Endothelial cell of umbilical vein (primary cell): ENCODE results near the gene LYRM4. TPM values are rescaled to one million over a fixed set of nuclear protein-coding genes. Genes with fewer than 3 reads are reported as not detected.

ENCODE experiments used
- BruUV-seq: library from RNA; stranded (reverse); fragments of 400-500 nt; replicated peaks from 2 replicates; lab custom pipeline; 2021; lab: Mats Ljungman, UMichigan
- CTCF ChIA-PET: fragments of 300-600, 350-600 bp; sonication (Branson Sonifier 250); formaldehyde crosslinking; loops from one replicate; lab custom pipeline; 2021; ENCODE audit warnings: antibody characterized with exemption, inconsistent platforms; lab: Charles Lee
- POLR2A ChIA-PET: fragments of 300-600, 350-600 bp; sonication (Branson Sonifier 250); formaldehyde crosslinking; loops from one replicate; lab custom pipeline; 2021; ENCODE audit warnings: antibody characterized with exemption, inconsistent platforms; lab: Charles Lee
- DNase-seq: peaks from one replicate; pipeline ENCODE4 v3.0.0-alpha.2; 2011; ENCODE audit warnings: low read depth, low spot score
- FAIRE-seq: peaks from 2 replicates; lab custom pipeline; 2011; peaks lifted over from hg19 to GRCh38; lab: Jason Lieb, UNC
- H2AFZ ChIP-seq: 2 replicates; pipeline ENCODE4 v1.6.0; 2012; ENCODE audit warnings: low read depth, low read length, control low read depth, inconsistent platforms
- H3K27ac ChIP-seq: 2 replicates; pipeline ENCODE4 v1.5.1; 2011; ENCODE audit warnings: low read depth, mild to moderate bottlenecking, control low read depth, low read length, moderate library complexity; ENCODE audit not compliant: insufficient read depth
- H3K27me3 ChIP-seq, 2 experiments: 2 replicates each; pipeline versions ENCODE4 v1.6.0 to v1.6.1; 2011; ENCODE audit warnings: low read length in 2 of 2, mixed read lengths in 1 of 2; ENCODE audit not compliant: control insufficient read depth in 2 of 2, insufficient read depth in 2 of 2
- H3K36me3 ChIP-seq, 2 experiments: 2 replicates in 1 of 2; 3 replicates in 1 of 2; pipeline ENCODE4 v1.5.1; 2011; ENCODE audit warnings: low read length in 2 of 2, mild to moderate bottlenecking in 1 of 2, moderate library complexity in 1 of 2; ENCODE audit not compliant: control insufficient read depth in 2 of 2, insufficient read depth in 2 of 2; ENCODE audit errors: extremely low read depth in 1 of 2
- H3K4me1 ChIP-seq: 3 replicates; pipeline ENCODE4 v1.5.1; 2011; ENCODE audit warnings: mild to moderate bottlenecking, low read length; ENCODE audit not compliant: control insufficient read depth, insufficient read depth; ENCODE audit errors: extremely low read depth
- H3K4me2 ChIP-seq: 2 replicates; pipeline ENCODE4 v1.6.1; 2011; ENCODE audit warnings: low read length, control low read depth, mixed read lengths; ENCODE audit not compliant: insufficient read depth
- H3K4me3 ChIP-seq, 3 experiments: fragments of 200-600 bp in 1 of 3; sonication (generic), shearing (Covaris generic) in 1 of 3; replicated peaks in 1 of 3; 2 replicates each; pipeline ENCODE4 v1.5.1; 2011 to 2016; ENCODE audit warnings: control low read depth in 3 of 3, low read length in 3 of 3, mild to moderate bottlenecking in 2 of 3, inconsistent platforms in 1 of 3, low read depth in 1 of 3, moderate library complexity in 1 of 3; ENCODE audit not compliant: insufficient read depth in 1 of 3
- H3K79me2 ChIP-seq: 2 replicates; pipeline ENCODE4 v1.6.0; 2012; ENCODE audit warnings: low read length, inconsistent platforms; ENCODE audit not compliant: control insufficient read depth, insufficient read depth
- H3K9ac ChIP-seq: replicated peaks from 2 replicates; pipeline ENCODE3; 2011; ENCODE audit warnings: low read length, control low read depth; ENCODE audit not compliant: insufficient read depth; ENCODE audit errors: extremely low read depth
- H3K9me1 ChIP-seq: replicated peaks from 3 replicates; pipeline ENCODE4 v1.6.0; 2011; ENCODE audit warnings: mild to moderate bottlenecking, low read length; ENCODE audit not compliant: control insufficient read depth, insufficient read depth; ENCODE audit errors: extremely low read depth
- H3K9me3 ChIP-seq: replicated peaks from 2 replicates; pipeline ENCODE4 v1.5.1; 2012; ENCODE audit warnings: low read length, inconsistent platforms; ENCODE audit not compliant: control insufficient read depth, insufficient read depth
- H4K20me1 ChIP-seq: replicated peaks from 2 replicates; pipeline ENCODE3; 2011; ENCODE audit warnings: mild to moderate bottlenecking, low read length; ENCODE audit not compliant: control insufficient read depth, insufficient read depth; ENCODE audit errors: extremely low read depth
- CTCF ChIP-seq, 2 donors: IDR thresholded peaks; 1 replicate in 1 of 2; 2 replicates in 1 of 2; pipeline ENCODE4 v1.5.1; 2011; ENCODE audit warnings: low read length in 2 of 2, mild to moderate bottlenecking in 2 of 2, moderate library complexity in 2 of 2, control low read depth in 1 of 2, inconsistent platforms in 1 of 2, low read depth in 1 of 2; ENCODE audit not compliant: insufficient read depth in 1 of 2; ENCODE audit errors: extremely low read depth in 1 of 2
- EZH2 ChIP-seq: IDR thresholded peaks from 2 replicates; pipeline ENCODE4 v1.6.1; 2012; ENCODE audit warnings: borderline replicate concordance, low read depth, mild to moderate bottlenecking, moderate library complexity, low read length, inconsistent platforms; ENCODE audit not compliant: severe bottlenecking
- FOS ChIP-seq: IDR thresholded peaks from 2 replicates; pipeline ENCODE4 v1.6.1; 2011; ENCODE audit warnings: mild to moderate bottlenecking, low read length, moderate library complexity, borderline replicate concordance; ENCODE audit not compliant: insufficient read depth
- GATA2 ChIP-seq: IDR thresholded peaks from 2 replicates; pipeline ENCODE4 v1.7.0; 2011; ENCODE audit warnings: low read depth, mild to moderate bottlenecking, moderate library complexity, mixed read lengths, low read length; ENCODE audit not compliant: insufficient read length, insufficient read depth
- JUN ChIP-seq: IDR thresholded peaks from 2 replicates; pipeline ENCODE4 v1.6.1; 2011; ENCODE audit warnings: borderline replicate concordance, low read depth; ENCODE audit not compliant: insufficient read length, insufficient read depth
- MAX ChIP-seq: IDR thresholded peaks from 2 replicates; pipeline ENCODE4 v1.6.1; 2011; ENCODE audit not compliant: insufficient read depth, insufficient read length
- MYC ChIP-seq: IDR thresholded peaks from one replicate; pipeline ENCODE4 v1.6.1; 2011; ENCODE audit warnings: mild to moderate bottlenecking, low read depth, low read length
- POLR2A ChIP-seq: IDR thresholded peaks from 2 replicates; pipeline ENCODE4 v1.6.1; 2012; ENCODE audit warnings: low read depth, mild to moderate bottlenecking, control low read depth, low read length
- POLR2AphosphoS5 ChIP-seq: IDR thresholded peaks from 2 replicates; pipeline ENCODE4 v1.6.1; 2012; ENCODE audit warnings: low read depth, mild to moderate bottlenecking, control low read depth, low read length, moderate library complexity; ENCODE audit not compliant: insufficient read depth
- dilution Hi-C: fragments of 300-500 bp; cut with MboI; formaldehyde crosslinking; loops from one replicate; pipeline ENCODE4 v1.15.0; 2019; ENCODE audit warnings: low sequenced_read_pairs; ENCODE audit not compliant: extremely low pct_ligation_motif_present
- intact Hi-C: fragments of 100-400 bp; cut with micrococcal nuclease; formaldehyde crosslinking; loops from one replicate; pipeline ENCODE4 v1.10.0; 2022
- polyA plus RNA-seq, 4 experiments: library from polyadenylated mRNA; depleted of rRNA in 3 of 4; stranded (reverse) in 3 of 4; unstranded in 1 of 4; fragments of >200 nt; gene quantifications; 2 replicates each; pipeline versions ENCODE4 v1.2.1 to v1.2.3, GENCODE V29; 2011 to 2012; ENCODE audit warnings: missing spikeins in 1 of 4
- total RNA-seq: library from RNA; stranded (reverse); gene quantifications from 2 replicates; pipeline ENCODE4 v1.2.3, GENCODE V29; 2021

Gene LYRM4
- total and polyA plus RNA-seq, 2 donors (not counting 3 experiments of a cell fraction or from before 2014, with no cell fraction given): 39.5 to 44.0 TPM

- no peaks in the 10 kb centered on the region for H3K4me1 ChIP-seq
- H3K36me3 ChIP-seq: no peaks in the 10 kb centered on the region
- no peak overlapping the region for H2AFZ ChIP-seq
- FAIRE-seq: no peak
- BruUV-seq: no TSS peak
- H3K27ac ChIP-seq: no peak overlapping the region
- intact Hi-C loops: no loop called here
- no peaks in the 10 kb centered on the region for H4K20me1 ChIP-seq
- ChIA-PET CTCF (interaction anchor here (1.1 to 1.6 kb wide), 3 partner anchors 10 to 144 kb away, joined by 4 to 6 read pairs (median 5); no protein-coding TSS in a partner anchor), POLR2A (no interaction called here)
- dilution Hi-C loops: no loop called here
- H3K79me2 ChIP-seq: no peaks in the 10 kb centered on the region
- H3K4me2 ChIP-seq: no peak overlapping the region
- H3K9me3 ChIP-seq: no peaks in the 10 kb centered on the region
- no peak for DNase-seq
- TF ChIP-seq POLR2AphosphoS5 (no peak), FOS (peak; percentile 49)
- H3K9me1 ChIP-seq: no peaks in the 10 kb centered on the region
- H3K9ac ChIP-seq: no peak overlapping the region
- H3K27me3 ChIP-seq: no peaks in the 10 kb centered on the region
- H3K4me3 ChIP-seq: no peak overlapping the region
These were observed 26.6 kb upstream of the LYRM4 start for GRCh38 chr6:5287205-5287965.

GRCh38 chr6:5286780-5287179 lies 26.0 kb upstream of the LYRM4 start:
- dilution Hi-C loops (no loop called here), intact Hi-C loops (no loop called here)
- H3K9ac ChIP-seq: no peak overlapping the region
- BruUV-seq: no TSS peak
- H4K20me1 ChIP-seq: no peaks in the 10 kb centered on the region
- FAIRE-seq (no peak), DNase-seq (no peak)
- no peaks in the 10 kb centered on the region for H3K79me2 ChIP-seq
- CTCF ChIA-PET: interaction anchor here (1.6 kb wide), 1 partner anchor 143 kb away, joined by 4 read pairs; no protein-coding TSS in a partner anchor
- no peaks in the 10 kb centered on the region for H3K9me3 ChIP-seq
- H3K9me1 ChIP-seq: no peaks in the 10 kb centered on the region
- H3K27ac ChIP-seq: no peak overlapping the region
- TF ChIP-seq JUN (no peak), MYC (no peak), EZH2 (no peak), POLR2AphosphoS5 (no peak), POLR2A (no peak), FOS (no peak), GATA2 (no peak), CTCF (IDR thresholded peaks at IDR 0.05; ENCODE audit: extremely low read depth in 1 of 2, insufficient read depth in 1 of 2, low read depth in 1 of 2, low read length in 2 of 2) (no peak), MAX (no peak)
- POLR2A ChIA-PET: no interaction called here
- no peaks in the 10 kb centered on the region for H3K27me3 ChIP-seq
- H3K4me1 ChIP-seq: no peaks in the 10 kb centered on the region
- no peaks in the 10 kb centered on the region for H3K36me3 ChIP-seq
- no peak overlapping the region for H2AFZ ChIP-seq
- H3K4me3 ChIP-seq: no peak overlapping the region
- H3K4me2 ChIP-seq: no peak overlapping the region
